ENCODE measurements around the gene MGME1. TPM values are rescaled to one million over a fixed set of nuclear protein-coding genes. Genes with fewer than 3 reads are reported as not detected.
"Not testable (repeated sequence)": the region's sequence is repeated elsewhere in the genome, so short reads cannot be mapped to it uniquely, and the experiment has no call there.

Gene MGME1
- total RNA-seq, 1 experiment from 2014 or later, result 20.6 TPM

DNA sequence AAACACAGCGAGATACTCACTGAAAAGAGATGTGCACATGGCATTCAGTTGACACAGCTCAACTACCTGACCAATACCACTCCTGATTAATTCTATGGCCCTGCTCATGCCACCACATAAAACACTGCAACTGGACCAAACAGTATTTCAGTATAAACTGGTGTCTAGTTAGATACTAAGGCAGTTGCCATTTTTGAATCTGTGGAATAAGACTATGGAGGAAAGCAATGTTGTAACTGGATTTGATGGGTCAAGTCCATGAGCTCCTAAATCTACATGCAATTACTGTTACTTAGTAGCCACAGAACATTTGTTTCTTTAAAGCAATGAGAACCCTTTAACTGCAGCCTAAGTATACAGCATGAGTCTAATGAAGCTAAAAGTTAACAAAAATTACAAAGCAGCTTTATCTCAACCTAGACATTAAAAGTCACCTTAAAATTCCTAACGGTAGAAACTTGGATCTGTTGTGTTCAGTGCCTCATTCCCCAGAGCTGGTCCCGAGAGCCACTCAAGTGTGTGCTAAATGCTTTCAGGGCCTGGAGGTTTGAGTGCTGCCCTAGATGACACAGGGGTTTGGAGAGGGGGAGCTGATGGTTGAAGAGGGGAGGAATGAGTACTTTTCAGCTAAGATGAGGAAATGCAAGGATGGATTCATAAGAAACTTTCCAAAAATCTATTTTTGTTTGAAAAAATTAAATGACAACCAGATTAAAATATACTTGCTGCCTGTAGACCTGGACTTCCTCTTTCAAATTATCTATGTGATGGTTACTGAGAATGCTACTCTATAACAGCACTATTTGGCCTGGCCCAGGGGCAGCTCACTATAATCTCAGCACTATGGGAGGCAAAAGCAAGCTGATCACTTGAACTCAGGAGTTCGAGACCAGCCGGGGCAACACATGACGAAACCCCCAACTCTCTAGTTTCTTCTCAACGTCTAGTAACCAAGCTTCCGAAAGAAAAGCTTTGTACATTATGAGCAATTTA lies 15.8 kb upstream of the MGME1 start:
- H3K4me3 ChIP-seq, result no peak overlapping the region
- H3K36me3 ChIP-seq, result peaks cover 86% of the 10 kb centered on the region
- H3K9me3 ChIP-seq, result no peaks in the 10 kb centered on the region
- no peaks in the 10 kb centered on the region for H3K27me3 ChIP-seq
- DNase-seq, result no peak

DNA sequence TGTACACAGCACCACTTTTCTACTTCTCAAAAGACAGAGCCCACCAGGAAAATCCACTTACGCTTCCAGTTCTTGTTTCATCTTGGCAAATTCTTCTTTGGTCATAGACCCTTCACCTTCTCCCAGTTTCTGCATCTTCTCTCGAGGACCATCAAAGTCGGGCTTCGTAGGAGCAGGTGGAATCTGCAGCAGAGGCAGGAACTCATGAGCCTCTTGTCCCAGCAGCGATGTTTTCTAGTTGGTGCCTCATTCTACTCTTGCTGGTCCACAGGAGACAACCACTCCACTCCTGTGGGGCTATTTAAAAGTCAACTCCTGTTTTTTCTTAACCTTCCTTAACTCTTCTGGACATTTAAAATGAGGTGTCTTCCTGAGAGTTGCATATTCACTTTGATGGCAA lies 14.9 kb upstream of the MGME1 start:
- DNase-seq, result no peak
- H3K9me3 ChIP-seq, result no peaks in the 10 kb centered on the region
- peaks cover 76% of the 10 kb centered on the region for H3K36me3 ChIP-seq
- no peaks in the 10 kb centered on the region for H3K27me3 ChIP-seq
- H3K4me3 ChIP-seq, result no peak overlapping the region

DNA sequence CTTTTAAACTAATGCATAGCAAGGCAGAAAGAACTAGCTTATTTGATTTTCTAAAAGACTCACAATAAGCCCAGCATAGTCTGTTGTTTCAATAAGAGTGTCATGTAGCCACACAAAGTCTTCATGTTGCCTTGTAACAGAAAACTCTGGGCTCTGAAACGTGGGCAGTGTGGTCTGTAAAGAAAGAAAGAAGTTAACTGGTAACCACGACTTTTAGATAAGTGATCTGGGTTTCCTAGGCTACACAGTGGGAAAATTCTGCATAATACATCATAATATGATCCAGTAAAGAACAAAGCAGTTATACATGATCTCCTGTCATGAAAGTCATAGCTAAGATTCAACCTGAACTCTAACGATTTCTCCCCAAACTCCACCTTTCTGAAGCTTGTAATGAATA lies 13.5 kb upstream of the MGME1 start:
- Histone ChIP-seq H3K9me3 (no peaks in the 10 kb centered on the region), H3K36me3 (peaks cover 62% of the 10 kb centered on the region), H3K27me3 (no peaks in the 10 kb centered on the region), H3K4me3 (no peak overlapping the region)
- no peak for DNase-seq

DNA sequence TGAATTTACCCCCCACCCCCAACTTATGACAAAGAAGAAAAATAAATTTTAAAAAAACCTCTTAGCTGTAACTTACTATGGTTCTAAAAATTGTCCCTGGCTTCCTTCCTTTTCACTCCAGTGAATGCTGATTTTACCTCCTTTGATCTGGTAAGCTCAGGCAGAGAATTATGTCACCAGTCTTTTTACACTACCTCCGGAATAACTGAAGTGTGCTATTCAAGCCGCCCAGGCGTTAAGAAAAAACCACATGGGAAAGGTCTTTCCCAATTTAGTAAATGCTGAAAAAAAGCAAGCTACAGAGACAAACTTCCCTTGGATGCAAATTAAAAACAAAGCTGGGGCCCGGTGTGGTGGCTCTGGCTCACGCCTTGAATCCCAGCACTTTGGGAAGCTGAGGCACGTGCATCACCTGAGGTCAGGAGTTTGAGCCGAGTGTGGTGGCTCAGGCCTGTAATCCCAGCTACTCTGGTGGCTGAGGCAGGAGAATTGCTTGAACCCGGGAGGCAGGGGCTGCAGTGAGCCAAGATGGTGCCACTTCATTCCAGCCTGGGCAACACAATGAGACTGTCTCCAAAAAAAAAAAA lies 12.6 kb upstream of the MGME1 start:
- H3K36me3 ChIP-seq, result peaks cover 54% of the 10 kb centered on the region
- no peak for DNase-seq
- no peaks in the 10 kb centered on the region for H3K27me3 ChIP-seq
- no peak overlapping the region for H3K4me3 ChIP-seq
- no peaks in the 10 kb centered on the region for H3K9me3 ChIP-seq

DNA sequence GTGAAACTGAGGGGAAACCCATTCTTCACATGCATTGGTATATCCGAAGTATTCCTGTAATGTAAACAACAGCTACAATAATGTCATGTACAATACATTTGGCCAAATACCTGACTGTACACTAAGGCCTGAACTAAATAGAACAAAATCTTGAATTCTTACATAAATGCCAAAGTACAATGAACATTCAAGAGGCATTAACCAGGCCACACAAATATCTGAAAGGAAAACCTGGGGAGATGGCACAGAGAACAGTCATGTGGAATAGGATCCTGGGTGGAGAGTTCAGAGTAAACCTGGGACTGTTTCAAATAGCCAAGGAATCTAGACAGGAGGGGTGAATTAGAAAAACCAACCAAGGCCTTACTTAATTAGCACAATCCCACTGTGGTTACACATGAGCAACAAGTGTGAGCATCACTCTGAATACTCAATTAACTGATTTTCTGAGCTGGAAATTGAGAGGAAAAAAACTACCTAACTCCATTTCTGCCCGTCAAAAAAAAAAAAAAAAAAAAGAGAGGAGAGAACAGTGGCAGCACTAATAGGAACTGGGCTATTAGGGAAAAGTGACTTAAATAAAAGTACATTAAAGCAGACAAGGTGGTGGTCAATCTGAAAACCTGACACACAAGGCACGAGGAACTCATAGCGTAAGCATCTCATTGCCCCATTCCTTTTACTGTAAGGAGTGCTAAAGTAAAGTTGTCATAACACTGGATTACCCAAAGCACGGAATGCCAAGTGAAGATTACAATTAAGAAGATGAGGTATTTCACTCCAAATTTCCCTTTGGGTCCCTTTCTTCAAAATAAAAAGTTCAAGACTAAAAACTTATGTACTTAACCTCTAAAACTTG lies 11.1 kb upstream of the MGME1 start:
- no peaks in the 10 kb centered on the region for H3K9me3 ChIP-seq
- no peak overlapping the region for H3K4me3 ChIP-seq
- no peak for DNase-seq
- peaks cover 43% of the 10 kb centered on the region for H3K36me3 ChIP-seq
- H3K27me3 ChIP-seq, result no peaks in the 10 kb centered on the region

DNA sequence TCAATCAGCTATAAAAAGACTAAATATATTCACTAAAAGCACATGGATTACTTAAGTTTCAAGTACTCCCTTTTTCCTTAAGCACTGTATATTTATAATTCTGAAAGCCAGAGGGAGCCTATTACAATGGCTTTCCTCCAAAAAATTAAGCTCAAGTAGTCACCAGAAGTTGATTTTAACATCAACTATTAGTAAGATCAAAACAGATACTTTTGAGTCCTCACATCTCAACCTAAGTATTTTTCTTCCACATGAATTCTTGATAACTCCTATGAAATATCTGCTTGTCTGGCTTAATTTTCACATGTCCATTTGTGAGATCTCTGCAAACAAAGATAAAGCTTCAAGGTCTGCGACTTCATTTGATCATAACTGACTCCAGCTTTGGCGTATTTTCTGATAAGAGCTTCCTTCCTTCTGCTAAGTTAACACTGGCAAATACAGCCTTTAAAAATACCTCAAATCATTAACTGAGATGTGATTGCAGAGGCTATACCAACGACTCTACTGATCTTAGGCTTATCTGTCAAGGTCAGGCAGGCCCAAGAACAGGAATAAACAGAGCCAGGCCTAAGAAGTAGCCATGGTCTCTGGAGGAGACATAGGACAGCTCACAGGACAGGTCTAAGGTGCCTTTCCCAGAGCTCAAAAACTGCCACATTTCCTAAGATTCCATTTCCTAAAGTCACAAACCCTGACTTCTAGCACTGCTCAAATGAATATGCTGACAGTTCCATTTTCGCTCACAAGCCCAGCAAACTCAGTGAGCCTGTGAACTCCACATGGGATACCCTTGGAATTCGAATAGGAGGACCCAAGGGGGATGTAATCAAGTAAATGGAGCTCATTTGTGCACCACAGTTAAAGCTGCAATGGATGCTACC lies 10.2 kb upstream of the MGME1 start:
- H3K36me3 ChIP-seq, result peaks cover 44% of the 10 kb centered on the region
- H3K4me3 ChIP-seq, result no peak overlapping the region
- H3K9me3 ChIP-seq, result no peaks in the 10 kb centered on the region
- no peaks in the 10 kb centered on the region for H3K27me3 ChIP-seq
- no peak for DNase-seq

DNA sequence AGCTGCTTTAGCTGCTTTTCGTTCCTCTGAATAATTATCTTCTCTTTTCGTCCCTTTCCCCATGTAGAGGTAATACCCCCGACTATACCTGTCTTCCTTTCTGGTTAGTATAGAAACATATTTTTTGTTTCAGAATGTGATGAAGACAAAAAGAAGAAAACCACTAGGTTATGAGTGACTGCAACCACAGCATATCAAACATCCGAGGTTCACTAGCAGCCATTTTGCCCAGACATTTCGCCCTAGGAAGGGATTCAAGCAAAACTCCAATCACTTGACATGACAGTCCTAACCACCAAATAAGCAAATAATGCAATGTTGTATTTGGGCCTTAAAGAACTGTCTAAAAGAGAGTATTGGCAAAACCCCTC lies 9.6 kb upstream of the MGME1 start:
- H3K36me3 ChIP-seq, result peaks cover 41% of the 10 kb centered on the region
- DNase-seq, result no peak
- no peaks in the 10 kb centered on the region for H3K9me3 ChIP-seq
- no peak overlapping the region for H3K4me3 ChIP-seq
- H3K27me3 ChIP-seq, result no peaks in the 10 kb centered on the region

DNA sequence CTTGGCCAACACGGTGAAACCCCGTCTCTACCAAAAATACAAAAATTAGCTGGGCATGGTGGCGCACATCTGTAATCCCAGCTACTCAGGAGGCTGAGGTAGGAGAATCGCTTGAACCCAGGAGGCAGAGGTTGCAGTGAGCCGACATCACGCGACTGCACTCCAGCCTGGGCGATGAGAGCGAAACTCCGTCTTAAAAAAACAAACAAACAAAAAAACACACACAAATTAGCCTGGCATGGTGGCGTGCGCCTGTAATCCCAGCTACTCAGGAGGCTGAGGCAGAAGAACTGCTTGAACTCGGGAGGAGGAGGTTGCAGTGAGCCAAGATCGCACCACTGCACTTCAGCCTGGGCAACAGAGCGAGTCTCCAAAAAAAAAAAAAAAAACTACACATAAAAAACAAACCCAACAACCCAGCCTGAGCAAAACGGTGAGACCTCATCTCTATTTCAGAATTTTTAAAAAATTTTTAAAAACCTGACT lies 8.4 kb upstream of the MGME1 start:
- H3K27me3 ChIP-seq, DNase-seq, H3K4me3 ChIP-seq, H3K9me3 ChIP-seq: not testable (repeated sequence)
- peaks cover 40% of the 10 kb centered on the region for H3K36me3 ChIP-seq

DNA sequence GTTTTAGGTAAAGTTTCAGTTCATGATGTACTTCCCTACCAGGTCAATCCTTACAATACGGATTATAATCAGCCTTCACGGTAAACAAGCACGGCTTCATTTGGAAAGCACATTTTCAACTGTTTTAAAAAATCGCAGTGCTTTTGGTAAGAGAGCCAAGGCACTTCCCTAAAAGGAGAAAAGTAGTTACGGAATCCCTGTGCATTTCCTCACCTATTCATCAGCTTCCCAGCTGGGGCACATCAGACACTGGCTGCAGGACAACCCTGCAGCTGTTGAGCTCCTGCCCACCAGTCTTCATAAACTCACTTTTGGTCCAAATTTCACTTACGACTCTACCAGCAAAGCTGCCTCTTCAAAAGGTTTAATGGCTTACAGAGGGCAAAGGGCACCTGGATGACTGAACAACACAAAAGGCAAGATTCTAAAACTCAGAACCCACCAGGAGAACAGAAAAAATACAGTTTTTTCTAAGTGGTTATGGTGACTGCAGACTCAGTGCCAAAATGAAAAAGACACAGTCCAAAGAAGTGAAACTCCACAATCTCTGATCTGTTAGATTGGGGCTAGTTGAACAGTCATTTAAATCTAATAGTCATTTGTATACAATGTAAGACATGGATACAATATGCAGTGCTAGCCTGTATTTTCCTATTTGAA lies 7.8 kb upstream of the MGME1 start:
- H3K36me3 ChIP-seq, result peaks cover 39% of the 10 kb centered on the region
- H3K4me3 ChIP-seq, result no peak overlapping the region
- peak; percentile 47 for DNase-seq
- no peaks in the 10 kb centered on the region for H3K27me3 ChIP-seq
- no peaks in the 10 kb centered on the region for H3K9me3 ChIP-seq

DNA sequence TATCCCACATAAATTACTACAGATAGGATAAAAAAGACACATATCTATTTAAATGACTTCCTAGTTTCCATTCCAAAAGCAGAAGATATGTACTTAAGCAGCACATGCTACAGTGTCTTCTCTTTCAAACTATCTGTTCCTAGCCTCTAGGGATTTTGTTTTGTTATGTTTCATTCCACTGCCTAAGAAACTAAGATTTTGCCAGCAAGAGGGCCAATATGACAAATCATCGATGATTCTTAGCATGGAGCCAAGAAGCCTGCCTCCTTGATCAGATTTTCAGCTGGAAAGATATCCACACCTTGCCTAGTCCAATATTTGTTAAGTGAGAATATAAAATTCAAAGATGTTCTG lies 7.3 kb upstream of the MGME1 start:
- Histone ChIP-seq H3K36me3 (peaks cover 41% of the 10 kb centered on the region), H3K27me3 (no peaks in the 10 kb centered on the region), H3K9me3 (no peaks in the 10 kb centered on the region), H3K4me3 (no peak overlapping the region)
- no peak for DNase-seq

DNA sequence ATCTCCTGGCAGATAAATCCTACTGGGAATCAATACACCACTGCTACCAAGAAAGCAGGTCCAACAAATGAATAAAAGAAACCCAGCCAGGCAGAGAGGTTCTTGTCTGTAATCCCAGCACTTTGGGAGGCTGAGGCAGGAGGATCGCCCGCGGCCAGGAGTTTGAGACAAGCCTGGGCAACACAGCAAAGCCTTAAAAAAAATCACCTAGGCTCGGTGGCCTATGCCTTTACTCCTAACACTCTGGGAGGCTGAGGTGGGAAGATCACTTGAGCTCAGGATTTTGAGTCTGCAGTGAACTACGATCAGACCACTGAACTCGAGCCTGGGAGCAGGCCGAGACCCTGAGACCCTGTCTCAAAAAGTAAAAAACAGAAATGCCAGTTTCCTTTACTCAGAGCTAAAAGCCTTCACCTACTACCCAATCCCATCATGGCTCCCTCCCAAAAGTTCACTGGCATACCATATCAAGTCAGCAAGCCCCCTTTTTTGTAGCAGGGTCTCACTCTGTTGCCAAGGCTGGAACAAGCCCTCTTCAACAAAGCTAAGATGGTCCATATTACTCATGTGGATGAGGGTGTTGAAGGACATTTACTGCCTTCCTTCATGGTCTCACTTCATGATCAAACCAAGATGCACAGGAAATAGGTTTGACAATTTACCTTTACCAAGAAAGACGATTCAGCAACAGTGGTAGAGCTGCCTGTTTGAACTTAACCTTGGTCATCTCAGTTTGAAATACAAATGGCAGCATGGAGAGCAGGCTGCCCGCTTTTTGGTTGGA lies 5.5 kb upstream of the MGME1 start:
- H3K36me3 ChIP-seq, result peaks cover 52% of the 10 kb centered on the region
- no peak for DNase-seq
- no peaks in the 10 kb centered on the region for H3K9me3 ChIP-seq
- H3K4me3 ChIP-seq, result peak overlapping the region; percentile 11; the same call in 1 of the 2 replicates
- no peaks in the 10 kb centered on the region for H3K27me3 ChIP-seq

DNA sequence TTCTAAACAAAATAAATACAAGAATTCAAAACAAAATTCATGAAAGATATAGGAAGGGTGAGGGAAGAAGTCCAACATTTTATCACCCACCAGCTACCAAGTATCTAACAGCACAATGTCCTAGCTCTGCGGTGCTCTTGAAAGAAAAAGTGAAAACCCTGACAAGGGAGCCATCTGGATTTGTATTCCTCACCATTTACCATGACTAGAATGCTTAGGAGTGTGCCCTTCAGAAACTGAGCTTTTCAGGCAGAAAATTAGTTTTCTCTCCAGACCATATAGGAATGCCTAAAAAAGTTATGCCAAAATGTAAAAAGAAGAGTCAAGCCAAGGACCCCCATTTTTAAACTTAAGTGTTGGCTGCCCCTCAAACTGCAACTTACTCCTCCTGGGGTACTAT lies 4.7 kb upstream of the MGME1 start:
- Histone ChIP-seq H3K36me3 (peaks cover 52% of the 10 kb centered on the region), H3K9me3 (no peaks in the 10 kb centered on the region), H3K27me3 (no peaks in the 10 kb centered on the region), H3K4me3 (peak overlapping the region; percentile 96; the same call in 1 of the 2 replicates)
- no peak for DNase-seq

DNA sequence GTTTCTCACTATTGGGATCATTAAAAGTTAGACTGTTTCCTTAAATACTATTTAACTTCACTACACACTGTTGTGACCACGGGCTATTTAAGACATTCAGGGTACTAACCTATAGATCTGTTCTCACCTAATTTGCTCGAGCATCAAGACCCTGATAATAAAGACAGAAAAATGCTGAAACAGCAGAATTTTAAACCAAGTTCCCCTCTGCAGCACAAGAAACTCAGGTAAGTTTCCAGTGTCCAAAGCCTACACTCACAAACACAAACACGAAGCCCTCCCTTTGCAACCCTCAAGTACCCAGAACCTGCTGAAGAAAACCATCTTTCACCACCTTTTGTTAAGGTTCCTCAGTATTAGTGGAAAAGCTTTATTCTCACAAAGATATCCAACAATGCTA lies 4.2 kb upstream of the MGME1 start:
- no peak for DNase-seq

DNA sequence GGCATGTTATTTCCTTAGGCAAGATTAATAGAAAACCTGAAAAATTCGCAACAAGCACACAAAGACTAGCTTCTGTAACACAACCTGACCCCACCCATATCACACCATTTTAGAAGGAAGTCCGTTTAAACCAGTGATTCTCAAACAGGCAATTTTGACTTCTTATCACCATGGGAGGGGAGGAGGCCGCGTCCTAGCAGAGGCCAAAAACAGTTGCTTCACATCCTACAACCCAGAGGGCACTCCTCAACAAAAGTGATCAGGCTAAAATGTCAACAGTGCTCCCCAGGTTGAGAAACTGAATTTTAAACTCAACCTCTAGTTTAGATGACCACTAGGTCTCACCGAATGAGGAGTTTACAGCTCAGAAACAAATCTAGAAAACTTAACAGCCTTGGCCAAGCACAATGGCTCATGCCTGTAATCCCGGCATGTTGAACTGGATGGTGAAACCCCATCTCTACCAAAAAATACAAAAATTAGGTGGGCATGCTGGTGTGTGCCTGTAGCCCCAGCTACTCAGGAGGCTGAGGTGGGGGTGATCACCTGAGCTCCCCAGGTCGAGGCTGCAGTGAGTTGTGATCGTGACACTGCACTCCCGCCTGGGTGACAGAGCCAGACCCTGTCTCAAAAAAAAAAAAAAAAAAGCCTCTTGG lies 3.6 kb upstream of the MGME1 start:
- Histone ChIP-seq H3K27me3 (no peaks in the 10 kb centered on the region), H3K36me3 (peaks cover 56% of the 10 kb centered on the region), H3K4me3 (peak overlapping the region; percentile 96), H3K9me3 (no peaks in the 10 kb centered on the region)
- no peak for DNase-seq

More for the DNA sequence above, 4.2 kb upstream of the MGME1 start:
- Histone ChIP-seq H3K9me3 (no peaks in the 10 kb centered on the region), H3K27me3 (no peaks in the 10 kb centered on the region), H3K36me3 (peaks cover 52% of the 10 kb centered on the region), H3K4me3 (peak overlapping the region; percentile 96)

Data from MG63 (cell line).